Suprapubic skin (tissue), 4 donors: ENCODE results near the gene CCDC33. TPM values are rescaled to one million over a fixed set of nuclear protein-coding genes. Genes with fewer than 3 reads are reported as not detected.

Experiments used
- DNase-seq, 2 donors: peaks; one replicate each; pipeline ENCODE4 v3.0.0-alpha.2; 2019; ENCODE audit warnings: low spot score in 2 of 2
- H3K27ac ChIP-seq: fragments of 200-600 bp; sonication (generic); one replicate; pipeline ENCODE4 v1.5.1; 2019
- H3K27me3 ChIP-seq: fragments of 200-600 bp; sonication (generic); one replicate; pipeline ENCODE4 v1.5.1; 2019
- H3K36me3 ChIP-seq: fragments of 200-600 bp; sonication (generic); one replicate; pipeline ENCODE4 v1.5.1; 2019
- H3K4me1 ChIP-seq: fragments of 200-600 bp; sonication (generic); one replicate; pipeline ENCODE4 v1.5.1; 2019
- H3K4me3 ChIP-seq: fragments of 200-600 bp; sonication (generic); one replicate; pipeline ENCODE4 v1.5.1; 2019; ENCODE audit warnings: mild to moderate bottlenecking
- H3K9me3 ChIP-seq: fragments of 200-600 bp; sonication (generic); one replicate; pipeline ENCODE4 v1.5.1; 2019
- EP300 ChIP-seq: sonication (generic); formaldehyde crosslinking; IDR thresholded peaks from one replicate; pipeline ENCODE4 v1.6.1; 2017; ENCODE audit warnings: antibody characterized with exemption
- POLR2A ChIP-seq, 2 donors: fragments of 450-650 bp; IDR thresholded peaks; one replicate each; pipeline ENCODE4 v1.6.1; 2017; ENCODE audit warnings: antibody characterized with exemption in 2 of 2, mild to moderate bottlenecking in 2 of 2, moderate library complexity in 2 of 2
- POLR2AphosphoS5 ChIP-seq, 3 donors: sonication (generic); formaldehyde crosslinking; IDR thresholded peaks; one replicate each; pipeline ENCODE4 v1.6.1; 2017; ENCODE audit warnings: antibody characterized with exemption in 3 of 3
- WGBS: methylation state at CpG from one replicate; pipeline ENCODE4 v1.1.5; 2018; 5-methylcytosine and 5-hydroxymethylcytosine counted together
- total RNA-seq, 4 donors: library from RNA; depleted of rRNA; stranded (reverse); fragments of >200 nt; gene quantifications; one replicate each; pipeline ENCODE4 v1.1.0, GENCODE V29; 2016
- TF ChIP-seq, protein P1 (sequence below), 2 donors: fragments of 200-600 bp in 1 of 2; fragments of 450-650 bp in 1 of 2; sonication (generic) in 1 of 2; IDR thresholded peaks; one replicate each; pipeline ENCODE4 v1.5.1; 2016 to 2019; ENCODE audit warnings: antibody characterized with exemption in 2 of 2, mild to moderate bottlenecking in 1 of 2, moderate library complexity in 1 of 2

CCDC33 gene
- total RNA-seq, 4 donors from 2014 or later = 0.60 TPM; not detected in 3

GRCh38 chr15:74290645-74291044 lies 54.5 kb downstream of the CCDC33 start:
- TF ChIP-seq POLR2A (IDR thresholded peaks at IDR 0.05) (no peak), EP300 (no peak), POLR2AphosphoS5 (IDR thresholded peaks at IDR 0.05) (no peak)
- TF ChIP-seq, protein P1, sequence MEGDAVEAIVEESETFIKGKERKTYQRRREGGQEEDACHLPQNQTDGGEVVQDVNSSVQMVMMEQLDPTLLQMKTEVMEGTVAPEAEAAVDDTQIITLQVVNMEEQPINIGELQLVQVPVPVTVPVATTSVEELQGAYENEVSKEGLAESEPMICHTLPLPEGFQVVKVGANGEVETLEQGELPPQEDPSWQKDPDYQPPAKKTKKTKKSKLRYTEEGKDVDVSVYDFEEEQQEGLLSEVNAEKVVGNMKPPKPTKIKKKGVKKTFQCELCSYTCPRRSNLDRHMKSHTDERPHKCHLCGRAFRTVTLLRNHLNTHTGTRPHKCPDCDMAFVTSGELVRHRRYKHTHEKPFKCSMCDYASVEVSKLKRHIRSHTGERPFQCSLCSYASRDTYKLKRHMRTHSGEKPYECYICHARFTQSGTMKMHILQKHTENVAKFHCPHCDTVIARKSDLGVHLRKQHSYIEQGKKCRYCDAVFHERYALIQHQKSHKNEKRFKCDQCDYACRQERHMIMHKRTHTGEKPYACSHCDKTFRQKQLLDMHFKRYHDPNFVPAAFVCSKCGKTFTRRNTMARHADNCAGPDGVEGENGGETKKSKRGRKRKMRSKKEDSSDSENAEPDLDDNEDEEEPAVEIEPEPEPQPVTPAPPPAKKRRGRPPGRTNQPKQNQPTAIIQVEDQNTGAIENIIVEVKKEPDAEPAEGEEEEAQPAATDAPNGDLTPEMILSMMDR (IDR thresholded peaks at IDR 0.05) = no peak
- Histone ChIP-seq H3K4me1 (no peaks in the 10 kb centered on the region), H3K27me3 (peaks cover 19% of the 10 kb centered on the region), H3K4me3 (no peak overlapping the region), H3K9me3 (no peaks in the 10 kb centered on the region), H3K27ac (no peak overlapping the region), H3K36me3 (no peaks in the 10 kb centered on the region)
- no peak for DNase-seq

DNA sequence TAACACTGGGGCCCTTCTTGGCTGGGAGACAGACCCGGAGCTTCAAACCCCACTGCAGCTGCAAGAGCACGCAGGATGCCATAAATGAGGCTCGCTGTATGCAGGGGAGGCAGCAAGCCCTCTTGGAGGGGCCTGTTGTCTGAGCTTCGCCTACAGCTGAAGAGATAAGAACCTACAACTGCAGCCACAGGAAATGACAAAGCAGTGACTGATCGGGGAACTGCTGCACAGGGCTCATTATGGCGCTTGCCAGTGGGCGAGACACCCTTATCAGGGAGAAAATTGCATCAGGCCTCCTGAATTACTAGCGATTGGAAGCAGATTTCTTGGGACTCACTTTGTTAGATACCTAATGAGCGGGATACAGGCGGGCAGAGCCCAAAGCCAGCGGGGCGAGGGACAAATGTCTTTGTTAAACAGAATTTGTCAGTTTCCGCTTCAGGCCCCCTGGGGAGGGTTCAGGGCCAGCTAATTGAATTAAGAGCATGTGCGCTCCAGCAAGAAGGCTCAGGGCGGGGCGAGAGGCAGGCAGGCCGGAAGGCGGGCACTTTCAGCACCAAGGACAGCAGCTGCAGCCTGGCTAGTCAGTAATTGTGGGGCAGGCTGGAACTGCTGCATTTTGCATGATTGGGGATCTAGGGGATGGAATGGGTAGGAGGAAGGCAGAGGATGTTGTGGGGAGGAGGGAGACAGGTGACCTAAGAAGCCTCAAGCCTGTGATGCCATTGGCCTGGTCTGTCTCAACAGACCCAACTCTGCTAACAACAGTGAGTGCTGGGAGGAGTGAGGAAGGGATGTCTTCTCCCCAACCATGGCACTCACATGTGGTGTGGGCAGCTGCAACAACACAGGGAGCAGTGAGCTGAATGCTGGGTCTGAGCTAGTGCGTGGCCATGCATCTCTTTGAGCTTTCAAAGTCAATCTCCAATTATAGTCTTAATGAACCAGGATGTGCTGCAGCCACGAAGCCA lies 55.3 kb downstream of the CCDC33 start:
- H3K27me3 ChIP-seq = peaks cover 19% of the 10 kb centered on the region
- H3K4me3 ChIP-seq = no peak overlapping the region
- TF ChIP-seq POLR2A (IDR thresholded peaks at IDR 0.05) (no peak), POLR2AphosphoS5 (IDR thresholded peaks at IDR 0.05) (no peak), EP300 (no peak)
- TF ChIP-seq, protein P1 (IDR thresholded peaks at IDR 0.05) = no peak
- H3K27ac ChIP-seq = no peak overlapping the region
- peak in 1 of 2 donors; percentile 74 for DNase-seq
- 12% methylated on average over 19 of the region's 20 CpGs for whole genome bisulfite sequencing
- H3K9me3 ChIP-seq = no peaks in the 10 kb centered on the region
- no peaks in the 10 kb centered on the region for H3K4me1 ChIP-seq
- no peaks in the 10 kb centered on the region for H3K36me3 ChIP-seq

DNA sequence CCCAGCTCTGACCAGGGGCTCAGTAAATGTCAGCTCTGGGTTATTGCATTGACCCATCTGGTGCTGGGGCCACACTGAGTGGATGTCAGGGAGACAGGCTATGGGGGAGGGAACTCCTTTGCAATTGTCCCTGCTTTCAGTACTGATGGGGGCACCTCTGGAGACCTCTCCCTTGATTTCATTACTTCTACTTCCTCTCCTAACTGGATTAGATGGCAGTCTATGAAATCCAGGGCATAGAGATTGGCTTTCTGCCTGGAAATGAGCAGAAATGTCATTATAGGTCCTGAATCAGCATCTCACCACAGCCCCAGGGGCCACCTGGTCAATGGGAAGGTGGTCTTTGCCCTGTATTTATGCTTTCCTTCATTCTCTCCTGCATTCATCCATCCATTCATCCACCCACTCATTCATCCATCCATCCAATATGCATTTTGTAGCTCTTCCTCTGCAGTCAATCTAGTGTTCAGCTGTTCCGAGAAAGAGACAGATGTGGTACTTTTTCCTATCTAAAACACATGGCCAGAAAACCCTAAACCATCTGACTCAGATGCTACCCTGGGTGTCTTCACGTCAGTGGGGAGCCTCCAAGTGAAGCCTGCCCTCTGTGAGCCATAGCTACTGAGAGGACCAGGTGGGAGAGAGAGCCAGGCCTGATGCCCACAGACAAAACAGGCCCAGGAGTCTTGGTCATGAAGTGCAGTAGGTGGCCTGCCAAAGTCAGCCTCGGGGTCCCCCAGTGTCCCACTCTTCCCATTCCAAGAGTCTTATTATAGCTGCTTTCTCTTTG lies 57.1 kb downstream of the CCDC33 start:
- TF ChIP-seq POLR2A (IDR thresholded peaks at IDR 0.05) = no peak
- TF ChIP-seq POLR2AphosphoS5 (IDR thresholded peaks at IDR 0.05) = no peak
- no peak for TF ChIP-seq EP300
- TF ChIP-seq, protein P1 (IDR thresholded peaks at IDR 0.05) = no peak
- peaks cover 17% of the 10 kb centered on the region for H3K27me3 ChIP-seq
- no peak overlapping the region for H3K27ac ChIP-seq
- DNase-seq = no peak
- H3K4me3 ChIP-seq = no peak overlapping the region
- no peaks in the 10 kb centered on the region for H3K36me3 ChIP-seq
- no peaks in the 10 kb centered on the region for H3K4me1 ChIP-seq
- H3K9me3 ChIP-seq = no peaks in the 10 kb centered on the region
- WGBS = 79% methylated on average over 3 of the region's 3 CpGs

DNA sequence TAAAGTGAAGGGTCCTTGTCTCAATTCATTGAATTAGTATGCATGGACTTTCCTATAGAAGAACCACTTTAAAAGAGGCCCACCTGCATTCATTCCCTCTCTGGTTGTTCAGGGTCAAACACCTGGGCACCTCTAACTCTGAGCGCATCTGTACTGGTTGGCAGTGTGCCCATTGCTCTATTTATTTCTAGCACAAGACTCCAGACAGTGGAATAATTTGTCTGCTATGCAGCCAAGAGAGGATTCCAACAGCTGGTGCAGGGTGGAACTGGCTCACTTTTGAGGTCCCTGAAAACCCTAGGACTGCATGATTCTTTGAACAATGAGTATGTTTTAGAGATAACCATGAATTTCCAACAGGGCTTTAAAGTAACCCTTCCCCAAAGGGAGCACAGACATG lies 57.9 kb downstream of the CCDC33 start:
- Histone ChIP-seq H3K4me3 (no peak overlapping the region), H3K27me3 (peaks cover 15% of the 10 kb centered on the region), H3K27ac (no peak overlapping the region), H3K4me1 (no peaks in the 10 kb centered on the region), H3K36me3 (no peaks in the 10 kb centered on the region), H3K9me3 (no peaks in the 10 kb centered on the region)
- TF ChIP-seq, protein P1 (IDR thresholded peaks at IDR 0.05) = no peak
- no peak for TF ChIP-seq POLR2AphosphoS5 (IDR thresholded peaks at IDR 0.05)
- no peak for TF ChIP-seq EP300
- TF ChIP-seq POLR2A (IDR thresholded peaks at IDR 0.05) = no peak
- no peak for DNase-seq
- WGBS = 53% methylated on average over 1 of the region's 1 CpG

DNA sequence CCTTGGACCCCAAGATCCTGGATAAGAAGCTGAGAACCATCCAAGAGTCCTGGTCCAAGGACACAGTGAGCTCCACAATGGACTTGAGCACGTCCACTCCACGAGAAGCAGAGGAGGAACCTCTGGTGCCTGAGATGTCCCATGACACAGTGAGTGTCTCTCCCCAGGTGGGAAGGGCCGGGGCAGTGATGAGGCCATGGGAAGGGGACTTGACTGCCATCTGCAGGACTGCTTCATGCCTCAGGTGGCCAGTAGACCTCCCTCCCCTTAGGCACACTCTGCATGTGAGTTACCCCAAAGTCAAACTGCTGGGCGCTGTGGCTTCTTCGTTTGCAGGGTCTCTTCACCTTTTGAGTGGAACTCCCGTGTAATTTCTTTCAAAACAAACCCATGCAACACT lies 59.7 kb downstream of the CCDC33 start:
- no peak overlapping the region for H3K27ac ChIP-seq

More for the DNA sequence above, 59.7 kb downstream of the CCDC33 start:
- Histone ChIP-seq H3K27me3 (peaks cover 25% of the 10 kb centered on the region), H3K9me3 (no peaks in the 10 kb centered on the region), H3K4me3 (no peak overlapping the region), H3K36me3 (no peaks in the 10 kb centered on the region), H3K4me1 (no peaks in the 10 kb centered on the region)
- no peak for DNase-seq
- WGBS = 73% methylated on average over 6 of the region's 6 CpGs
- TF ChIP-seq POLR2AphosphoS5 (IDR thresholded peaks at IDR 0.05) = no peak
- TF ChIP-seq POLR2A (IDR thresholded peaks at IDR 0.05) = no peak
- TF ChIP-seq, protein P1 (IDR thresholded peaks at IDR 0.05) = no peak
- TF ChIP-seq EP300 = no peak
